OCI-LY1 (cell line): ENCODE measurements around the gene CTSH.

Experiments
- H2AFZ ChIP-seq: fragments of 200-600 bp; sonication (generic), shearing (Covaris generic); 2 replicates; pipeline ENCODE4 v1.6.0; 2014; ENCODE audit warnings: antibody characterized with exemption, mild to moderate bottlenecking, low read length
- H3F3A ChIP-seq: fragments of 200-600 bp; sonication (generic), shearing (Covaris generic); 2 replicates; pipeline ENCODE4 v1.6.0; 2014; ENCODE audit warnings: mild to moderate bottlenecking, antibody characterized with exemption, low read length, moderate library complexity; ENCODE audit not compliant: insufficient read depth
- H3K27ac ChIP-seq: fragments of 200-600 bp; sonication (generic); 2 replicates; pipeline ENCODE4 v1.5.1; 2014; ENCODE audit warnings: low read length, mixed run types, mild to moderate bottlenecking, low read depth; ENCODE audit not compliant: poor library complexity, severe bottlenecking
- H3K27me3 ChIP-seq: fragments of 200-600 bp; sonication (generic); 2 replicates; pipeline ENCODE4 v1.6.0; 2014; ENCODE audit warnings: antibody characterized with exemption, mild to moderate bottlenecking, low read length, moderate library complexity; ENCODE audit not compliant: insufficient read depth
- H3K36me3 ChIP-seq: fragments of 200-600 bp; sonication (generic); 2 replicates; pipeline ENCODE4 v1.6.1; 2014; ENCODE audit warnings: mild to moderate bottlenecking, antibody characterized with exemption, low read length, moderate library complexity, mixed read lengths; ENCODE audit not compliant: insufficient read depth
- H3K4me1 ChIP-seq: fragments of 200-600 bp; sonication (generic); 2 replicates; pipeline ENCODE4 v1.5.1; 2014; ENCODE audit warnings: mild to moderate bottlenecking, low read length, moderate library complexity; ENCODE audit not compliant: insufficient read depth, severe bottlenecking
- H3K4me2 ChIP-seq: fragments of 200-600 bp; sonication (generic), shearing (Covaris generic); 2 replicates; pipeline ENCODE4 v1.6.1; 2014; ENCODE audit warnings: low read length
- H3K4me3 ChIP-seq: fragments of 200-600 bp; sonication (generic); 2 replicates; pipeline ENCODE4 v1.5.1; 2014; ENCODE audit warnings: low read length, low read depth, mild to moderate bottlenecking, mixed read lengths; ENCODE audit not compliant: poor library complexity, severe bottlenecking
- H3K79me2 ChIP-seq: fragments of 200-600 bp; shearing (Covaris generic); 2 replicates; pipeline ENCODE4 v1.6.1; 2016; ENCODE audit warnings: mixed run types, low read length, mixed read lengths; ENCODE audit not compliant: insufficient read depth
- H3K9ac ChIP-seq: fragments of 200-600 bp; sonication (generic), shearing (Covaris generic); 2 replicates; pipeline ENCODE4 v1.6.1; 2014; ENCODE audit warnings: mild to moderate bottlenecking, low read length, mixed read lengths
- H3K9me2 ChIP-seq: fragments of 200-600 bp; sonication (generic), shearing (Covaris generic); 2 replicates; pipeline ENCODE4 v1.6.1; 2014; ENCODE audit warnings: low read depth, mild to moderate bottlenecking, low read length, mixed read lengths
- H3K9me3 ChIP-seq: fragments of 200-600 bp; shearing (Covaris generic); 2 replicates; pipeline ENCODE4 v1.6.1; 2014; ENCODE audit warnings: low read length, mixed read lengths
- H4K20me1 ChIP-seq: fragments of 200-600 bp; sonication (generic), shearing (Covaris generic); 2 replicates; pipeline ENCODE4 v1.6.0; 2016; ENCODE audit warnings: mild to moderate bottlenecking, low read length; ENCODE audit not compliant: insufficient read depth
- CTCF ChIP-seq: fragments of 200-600 bp; sonication (generic), shearing (Covaris generic); IDR thresholded peaks from 2 replicates; pipeline ENCODE4 v1.5.1; 2017; ENCODE audit warnings: mild to moderate bottlenecking, antibody characterized with exemption, low read length, moderate library complexity, mixed read lengths
- EZH2 ChIP-seq: fragments of 200-600 bp; sonication (generic), shearing (Covaris generic); IDR thresholded peaks from 2 replicates; pipeline ENCODE4 v1.8.0; 2017; ENCODE audit warnings: borderline replicate concordance, mixed run types, mild to moderate bottlenecking, antibody characterized with exemption, low read length, moderate library complexity, mixed read lengths

Gene CTSH

GRCh38 chr15:78983146-78983918 is 38.5 kb upstream of the CTSH start:
- H3F3A ChIP-seq = no peaks in the 10 kb centered on the region
- H3K4me1 ChIP-seq = peaks cover 26% of the 10 kb centered on the region
- H3K9ac ChIP-seq = no peak overlapping the region
- no peak overlapping the region for H2AFZ ChIP-seq
- H3K9me2 ChIP-seq = no peaks in the 10 kb centered on the region
- TF ChIP-seq EZH2 = no peak
- TF ChIP-seq CTCF = no peak
- no peaks in the 10 kb centered on the region for H4K20me1 ChIP-seq
- H3K9me3 ChIP-seq = no peaks in the 10 kb centered on the region
- no peak overlapping the region for H3K4me2 ChIP-seq
- no peaks in the 10 kb centered on the region for H3K79me2 ChIP-seq
- no peaks in the 10 kb centered on the region for H3K27me3 ChIP-seq
- no peak overlapping the region for H3K27ac ChIP-seq
- no peaks in the 10 kb centered on the region for H3K36me3 ChIP-seq
- H3K4me3 ChIP-seq = no peak overlapping the region

- H2AFZ ChIP-seq = no peak overlapping the region
- H3K36me3 ChIP-seq = no peaks in the 10 kb centered on the region
- H3K4me2 ChIP-seq = no peak overlapping the region
- peaks cover 32% of the 10 kb centered on the region for H3K4me1 ChIP-seq
- no peaks in the 10 kb centered on the region for H3K9me2 ChIP-seq
- no peaks in the 10 kb centered on the region for H3K27me3 ChIP-seq
- no peak overlapping the region for H3K27ac ChIP-seq
- H3K9ac ChIP-seq = no peak overlapping the region
- H3K4me3 ChIP-seq = no peak overlapping the region
- H3F3A ChIP-seq = no peaks in the 10 kb centered on the region
- no peaks in the 10 kb centered on the region for H3K9me3 ChIP-seq
- no peaks in the 10 kb centered on the region for H4K20me1 ChIP-seq
- TF ChIP-seq CTCF (no peak), EZH2 (no peak)
- no peaks in the 10 kb centered on the region for H3K79me2 ChIP-seq
Measured at GRCh38 chr15:78982736-78983135, 37.9 kb upstream of the CTSH start.

GRCh38 chr15:78981532-78982313 is 36.9 kb upstream of the CTSH start:
- Histone ChIP-seq H3F3A (no peaks in the 10 kb centered on the region), H3K9me3 (no peaks in the 10 kb centered on the region), H3K27me3 (no peaks in the 10 kb centered on the region), H3K9ac (no peak overlapping the region), H3K4me3 (no peak overlapping the region), H3K27ac (no peak overlapping the region), H4K20me1 (no peaks in the 10 kb centered on the region), H3K4me2 (no peak overlapping the region), H3K4me1 (peaks cover 42% of the 10 kb centered on the region), H2AFZ (no peak overlapping the region), H3K79me2 (no peaks in the 10 kb centered on the region), H3K9me2 (no peaks in the 10 kb centered on the region), H3K36me3 (no peaks in the 10 kb centered on the region)
- TF ChIP-seq EZH2 = no peak
- TF ChIP-seq CTCF = no peak
